Heart right ventricle (tissue), 16 donors: ENCODE measurements around the gene KLHDC1. TPM values are rescaled to one million over a fixed set of nuclear protein-coding genes. Genes with fewer than 3 reads are reported as not detected.
A peak's percentile ranks its signal among the peaks of the same experiment; 100 is the strongest.

Experiments used
- ATAC-seq, 8 donors: fragments of 200-7000 bp; cut with Tn5 transposase; one replicate each; pipeline ENCODE4 v1.9.1; 2020; ENCODE audit warnings: mild to moderate bottlenecking in 8 of 8, moderate library complexity in 8 of 8, moderate number of reproducible peaks in 1 of 8
- DNase-seq, 2 donors: peaks; one replicate each; pipeline ENCODE4 v3.0.0-alpha.2; 2020
- H3K27ac ChIP-seq, 10 donors: fragments of 200-600 bp; sonication (generic) in 2 of 10; one replicate each; pipeline versions ENCODE4 v1.5.0 to v1.8.0; 2020 to 2022; ENCODE audit warnings: mild to moderate bottlenecking in 3 of 10
- H3K27me3 ChIP-seq, 7 donors: fragments of 200-600 bp; one replicate each; pipeline ENCODE4 v1.8.0; 2021 to 2022; ENCODE audit warnings: mild to moderate bottlenecking in 2 of 7
- H3K36me3 ChIP-seq, 9 donors: fragments of 200-600 bp; sonication (generic) in 1 of 9; one replicate each; pipeline versions ENCODE4 v1.5.0 to v1.8.0; 2020 to 2022; ENCODE audit warnings: mild to moderate bottlenecking in 2 of 9
- H3K4me1 ChIP-seq, 9 donors: fragments of 200-600 bp; sonication (generic) in 1 of 9; one replicate each; pipeline versions ENCODE4 v1.5.0 to v1.8.0; 2020 to 2022; ENCODE audit warnings: mild to moderate bottlenecking in 4 of 9
- H3K4me3 ChIP-seq, 10 donors: fragments of 200-600 bp; sonication (generic) in 2 of 10; one replicate each; pipeline versions ENCODE4 v1.5.0 to v1.8.0; 2020 to 2022; ENCODE audit warnings: mild to moderate bottlenecking in 7 of 10, moderate library complexity in 2 of 10
- H3K9me3 ChIP-seq, 11 donors: fragments of 200-600 bp in 10 of 11; sonication (generic) in 2 of 11; one replicate each; pipeline versions ENCODE4 v1.5.0 to v1.8.0; 2013 to 2022; ENCODE audit warnings: mild to moderate bottlenecking in 2 of 11, control low read depth in 1 of 11, moderate library complexity in 1 of 11
- WGBS, 2 donors: extraction: QIAGEN DNeasy Blood & Tissue Kit; methylation state at CpG; one replicate each; pipeline ENCODE4 v1.1.7; 2013; ENCODE audit warnings: inconsistent platforms in 1 of 2; 5-methylcytosine and 5-hydroxymethylcytosine counted together
- intact Hi-C, 10 donors: fragments of 100-400 bp; cut with DNase I; formaldehyde crosslinking; loops; one replicate each; pipeline versions ENCODE4 v1.11.1 to v1.14.2; 2022
- polyA plus RNA-seq, 2 donors: library from polyadenylated mRNA; stranded (reverse); fragments of 200-250 nt; gene quantifications; one replicate each; pipeline ENCODE4 v1.2.3, GENCODE V29; 2013
- total RNA-seq, 10 donors: library from RNA; stranded (reverse); fragmentation: NEBNext Ultra II Directional in 3 of 10; extraction: Animal tissue kit (Norgen Biotek cat#: 25700) in 3 of 10; gene quantifications; one replicate each; pipeline versions ENCODE4 v1.2.1 to v1.2.4, GENCODE V29; 2021 to 2023
- TF ChIP-seq, protein P1 (sequence below), 9 donors: fragments of 200-600 bp; sonication (generic) in 2 of 9; IDR thresholded peaks; one replicate each; pipeline versions ENCODE4 v1.5.0 to v1.8.0; 2021 to 2022; ENCODE audit warnings: antibody characterized with exemption in 9 of 9, mild to moderate bottlenecking in 5 of 9, moderate library complexity in 1 of 9
- donor health status: Arrhythmogenic right ventricular cardiomyopathy.
- donor health status: ischemic (EF 13 %, LVEDD 7.1; RV severe dilation, severe dysfunction).
- donor health status: healthy with polysubstance abuse.
- donor health status: DM: no; HTN: yes; CAD: no.
- donor health status: DM: no; HTN: no; CAD: no.
- donor health status: ischemic (EF 25% LVEDD 6.9; RV normal size, moderate dysfunction).
- donor health status: ischemic (EF 25% LVEDD 5.7; RV mildly dilated, moderate dysfunction).
- donor health status: healthy.
- donor health status: DM: yes; HTN: yes; CAD: no.
- donor health status: Ischemic cardiomyopathy.
- donor health status: ischemic (EF 35%, LVEDD 5.7; RV mildly dilated, moderate dysfunction).
- donor health status: nonischemic (EF 11% LVEDD 7.7; RV severe dilation, severe dysfunction).
- donor health status: DM: yes; HTN: yes; CAD: no.
- donor health status: PGD.
- donor health status: ischemic (EF 29% LVEDD 5.4; RV normal size, mild dysfunction).
- donor health status: nonischemic (EF 23%, LVEDD 6.1; RV moderate dilation, normal function).

The KLHDC1 gene
- total and polyA plus RNA-seq, 12 donors = 0.99 to 8.1 (median 7.2) TPM

DNA sequence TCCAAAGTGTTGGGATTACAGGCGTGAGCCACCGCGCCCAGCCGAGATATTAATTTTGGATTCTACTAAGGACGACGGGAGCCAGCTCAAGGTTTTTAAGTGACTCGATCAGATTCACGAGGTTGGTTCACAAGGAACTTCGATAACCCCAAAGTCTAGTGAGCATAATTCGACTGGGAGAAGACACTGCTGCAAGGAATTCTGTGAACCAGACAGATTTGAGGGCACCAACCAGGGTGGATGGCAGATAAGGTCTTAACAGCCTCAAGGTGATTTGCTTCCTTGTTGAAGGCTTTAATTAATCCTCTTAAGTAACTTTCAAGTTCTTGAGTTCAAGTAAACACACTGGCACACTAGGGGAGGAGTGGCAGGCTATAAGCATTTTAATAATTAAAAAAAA is 73.9 kb downstream of the KLHDC1 start:
- H3K36me3 ChIP-seq = peaks cover 0 to 4% (median 0%) of the 10 kb centered on the region in 9 donors
- H3K27me3 ChIP-seq = no peaks in the 10 kb centered on the region
- H3K4me3 ChIP-seq = peak overlapping the region in 9 of 10 donors; percentile 73 to 99 (median 97)
- 82% methylated on average over 10 of the region's 10 CpGs for WGBS, 2 donors
- H3K4me1 ChIP-seq = peaks cover 2 to 35% (median 31%) of the 10 kb centered on the region in 9 donors
- no peaks in the 10 kb centered on the region for H3K9me3 ChIP-seq
- peak overlapping the region; percentile 89 to 99 (median 98) for H3K27ac ChIP-seq
- ATAC-seq (no peak), DNase-seq (no peak)
- TF ChIP-seq, protein P1, sequence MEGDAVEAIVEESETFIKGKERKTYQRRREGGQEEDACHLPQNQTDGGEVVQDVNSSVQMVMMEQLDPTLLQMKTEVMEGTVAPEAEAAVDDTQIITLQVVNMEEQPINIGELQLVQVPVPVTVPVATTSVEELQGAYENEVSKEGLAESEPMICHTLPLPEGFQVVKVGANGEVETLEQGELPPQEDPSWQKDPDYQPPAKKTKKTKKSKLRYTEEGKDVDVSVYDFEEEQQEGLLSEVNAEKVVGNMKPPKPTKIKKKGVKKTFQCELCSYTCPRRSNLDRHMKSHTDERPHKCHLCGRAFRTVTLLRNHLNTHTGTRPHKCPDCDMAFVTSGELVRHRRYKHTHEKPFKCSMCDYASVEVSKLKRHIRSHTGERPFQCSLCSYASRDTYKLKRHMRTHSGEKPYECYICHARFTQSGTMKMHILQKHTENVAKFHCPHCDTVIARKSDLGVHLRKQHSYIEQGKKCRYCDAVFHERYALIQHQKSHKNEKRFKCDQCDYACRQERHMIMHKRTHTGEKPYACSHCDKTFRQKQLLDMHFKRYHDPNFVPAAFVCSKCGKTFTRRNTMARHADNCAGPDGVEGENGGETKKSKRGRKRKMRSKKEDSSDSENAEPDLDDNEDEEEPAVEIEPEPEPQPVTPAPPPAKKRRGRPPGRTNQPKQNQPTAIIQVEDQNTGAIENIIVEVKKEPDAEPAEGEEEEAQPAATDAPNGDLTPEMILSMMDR (IDR thresholded peaks at IDR 0.05) = no peak
- intact Hi-C loops = loop anchor here in 9 of 10 donors (2.0 to 10.0 kb wide), 8 partner anchors 62 to 145 kb away; partner anchors contain the start of genes DNAAF2 (in 4 of the 9), KLHDC1 (in 2 of the 9), MGAT2 (in 1 of the 9) and POLE2 (in 1 of the 9)

DNA sequence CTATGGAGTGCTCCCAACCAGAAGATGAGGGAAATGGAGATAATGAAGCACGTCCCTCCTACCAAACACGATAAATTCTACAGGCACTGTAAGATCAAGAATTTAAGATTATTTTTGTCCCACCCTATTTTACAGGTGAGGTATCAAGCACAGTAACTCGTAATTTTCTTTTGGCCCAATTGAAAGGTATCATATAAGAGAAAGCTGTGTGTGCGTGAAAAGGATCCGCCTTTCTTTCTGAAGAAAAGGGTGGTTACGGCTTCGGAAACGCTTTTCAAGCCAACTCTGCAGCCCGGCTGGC is 74.3 kb downstream of the KLHDC1 start:
- intact Hi-C loops = loop anchor here in 9 of 10 donors (2.0 to 10.0 kb wide), 8 partner anchors 62 to 145 kb away; partner anchors contain the start of genes DNAAF2 (in 4 of the 9), KLHDC1 (in 2 of the 9), MGAT2 (in 1 of the 9) and POLE2 (in 1 of the 9)
- DNase-seq = no peak
- Histone ChIP-seq H3K27ac (peak overlapping the region; percentile 89 to 99 (median 98)), H3K4me1 (peaks cover 2 to 35% (median 31%) of the 10 kb centered on the region in 9 donors), H3K36me3 (peaks cover 0 to 8% (median 0%) of the 10 kb centered on the region in 9 donors), H3K4me3 (peak overlapping the region; percentile 73 to 99 (median 97)), H3K27me3 (no peaks in the 10 kb centered on the region), H3K9me3 (no peaks in the 10 kb centered on the region)
- no peak for ATAC-seq
- TF ChIP-seq, protein P1 (IDR thresholded peaks at IDR 0.05) = no peak
- WGBS, 2 donors = 0 to 1% methylated on average over 9 of the region's 9 CpGs

DNA sequence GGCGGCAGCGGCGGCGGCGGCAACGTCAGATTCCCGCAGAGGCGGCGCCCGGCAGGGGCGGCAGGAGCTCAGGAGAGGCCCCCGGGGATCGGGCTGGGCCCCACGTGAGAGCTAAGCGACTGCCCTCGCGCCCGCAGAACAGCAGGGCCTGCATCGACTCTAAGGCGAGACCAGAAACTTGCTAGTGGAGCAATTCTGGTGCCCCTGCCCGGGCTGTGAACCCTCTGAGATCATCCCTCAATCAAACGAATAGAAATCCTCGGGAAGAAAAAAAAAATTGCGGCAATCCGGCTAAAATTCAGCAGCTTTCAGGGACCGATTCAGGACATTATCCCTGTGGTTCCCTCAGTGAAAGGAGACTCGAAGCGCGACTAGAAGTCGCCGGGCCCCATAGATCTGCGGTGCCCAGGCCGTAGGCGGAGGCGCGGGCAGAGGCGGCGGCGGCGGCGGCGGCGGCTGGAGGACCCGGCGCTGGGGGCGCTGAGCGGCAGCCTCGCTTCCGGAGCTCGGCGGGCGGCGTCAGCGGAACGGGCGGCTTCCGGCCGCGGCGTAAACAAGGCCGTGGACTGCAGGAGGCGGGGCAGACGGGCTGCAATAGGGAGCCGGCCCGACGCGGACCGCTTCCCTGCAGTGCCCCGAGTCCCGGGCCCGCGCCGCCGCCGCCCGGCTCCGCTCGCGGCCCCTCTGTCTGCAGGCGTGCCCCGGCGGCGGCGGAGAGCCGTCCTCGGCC is 74.8 kb downstream of the KLHDC1 start, which contains the start of gene KLHDC2:
KLHDC2 (plus strand) TSS at position 583 of the 730 bp plus-strand sequence. CDS start 316 bp downstream, outside the sequence.
- Histone ChIP-seq H3K36me3 (peaks cover 0 to 13% (median 3%) of the 10 kb centered on the region in 9 donors), H3K27me3 (no peaks in the 10 kb centered on the region), H3K27ac (peak within 1 kb of the TSS; percentile 89 to 99 (median 98)), H3K4me3 (peak within 1 kb of the TSS; percentile 73 to 99 (median 97)), H3K9me3 (no peaks in the 10 kb centered on the region), H3K4me1 (peaks cover 2 to 35% (median 31%) of the 10 kb centered on the region in 9 donors)
- 0 to 1% methylated on average over 67 to 86 of the region's 86 CpGs for WGBS, 2 donors
- intact Hi-C loops = loop anchor here in 9 of 10 donors (2.0 to 10.0 kb wide), 8 partner anchors 63 to 145 kb away; partner anchors contain the start of genes DNAAF2 (in 5 of the 9), KLHDC1 (in 2 of the 9), MGAT2 (in 1 of the 9) and POLE2 (in 1 of the 9)
- peak; percentile 90 to 97 (median 96) for ATAC-seq
- DNase-seq = peak; percentile 89 to 93
- TF ChIP-seq, protein P1 (IDR thresholded peaks at IDR 0.05) = peak in 6 of 9 donors; percentile 19 to 67 (median 36)
